AG04449 (cell line): ENCODE data around the gene DISP3.

ENCODE experiments used
- CTCF ChIA-PET: fragments of 350-600 bp; formaldehyde crosslinking; extraction: SDS; loops from one replicate; lab custom pipeline; 2021; ENCODE audit warnings: antibody characterized with exemption; lab: Yijun Ruan, JAX
- POLR2A ChIA-PET: fragments of 400-600, 350-600 bp; formaldehyde crosslinking; extraction: SDS; loops from one replicate; lab custom pipeline; 2020; ENCODE audit warnings: antibody characterized with exemption, inconsistent platforms; lab: Yijun Ruan, JAX
- DNase-seq: peaks from one replicate; pipeline ENCODE4 v3.0.0-alpha.2; 2010; ENCODE audit warnings: low read depth, low spot score
- H3K4me3 ChIP-seq: 2 replicates; pipeline ENCODE4 v1.5.1; 2011; ENCODE audit warnings: low read depth, mild to moderate bottlenecking, control low read depth, low read length
- TF ChIP-seq, protein P1 (sequence below): IDR thresholded peaks from one replicate; pipeline ENCODE4 v1.5.1; 2011; ENCODE audit warnings: mild to moderate bottlenecking, moderate library complexity, low read length, control low read depth, inconsistent platforms; ENCODE audit not compliant: insufficient read depth; ENCODE audit errors: missing control alignments

Gene DISP3

DNA sequence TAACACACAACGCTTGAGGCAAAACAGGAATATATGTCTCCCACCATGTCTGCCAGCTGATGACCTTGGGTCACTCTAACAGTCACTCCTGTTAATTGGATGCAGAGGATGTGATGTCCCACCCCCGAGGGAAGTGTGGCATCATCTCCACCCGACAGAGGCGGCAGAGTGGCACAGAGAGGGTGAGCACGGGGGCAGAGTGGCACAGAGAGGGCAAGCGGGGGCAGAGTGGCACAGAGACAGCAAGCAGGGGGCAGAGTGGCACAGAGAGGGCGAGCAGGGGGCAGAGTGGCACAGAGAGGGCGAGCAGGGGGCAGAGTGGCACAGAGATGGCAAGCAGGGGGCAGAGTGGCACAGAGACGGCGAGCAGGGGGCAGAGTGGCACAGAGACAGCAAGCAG, 44.3 kb downstream of the DISP3 start:
- CTCF ChIA-PET = no interaction called here
- POLR2A ChIA-PET = no interaction called here
- no peak overlapping the region for H3K4me3 ChIP-seq
- DNase-seq = no peak
- TF ChIP-seq, protein P1, sequence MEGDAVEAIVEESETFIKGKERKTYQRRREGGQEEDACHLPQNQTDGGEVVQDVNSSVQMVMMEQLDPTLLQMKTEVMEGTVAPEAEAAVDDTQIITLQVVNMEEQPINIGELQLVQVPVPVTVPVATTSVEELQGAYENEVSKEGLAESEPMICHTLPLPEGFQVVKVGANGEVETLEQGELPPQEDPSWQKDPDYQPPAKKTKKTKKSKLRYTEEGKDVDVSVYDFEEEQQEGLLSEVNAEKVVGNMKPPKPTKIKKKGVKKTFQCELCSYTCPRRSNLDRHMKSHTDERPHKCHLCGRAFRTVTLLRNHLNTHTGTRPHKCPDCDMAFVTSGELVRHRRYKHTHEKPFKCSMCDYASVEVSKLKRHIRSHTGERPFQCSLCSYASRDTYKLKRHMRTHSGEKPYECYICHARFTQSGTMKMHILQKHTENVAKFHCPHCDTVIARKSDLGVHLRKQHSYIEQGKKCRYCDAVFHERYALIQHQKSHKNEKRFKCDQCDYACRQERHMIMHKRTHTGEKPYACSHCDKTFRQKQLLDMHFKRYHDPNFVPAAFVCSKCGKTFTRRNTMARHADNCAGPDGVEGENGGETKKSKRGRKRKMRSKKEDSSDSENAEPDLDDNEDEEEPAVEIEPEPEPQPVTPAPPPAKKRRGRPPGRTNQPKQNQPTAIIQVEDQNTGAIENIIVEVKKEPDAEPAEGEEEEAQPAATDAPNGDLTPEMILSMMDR = no peak

DNA sequence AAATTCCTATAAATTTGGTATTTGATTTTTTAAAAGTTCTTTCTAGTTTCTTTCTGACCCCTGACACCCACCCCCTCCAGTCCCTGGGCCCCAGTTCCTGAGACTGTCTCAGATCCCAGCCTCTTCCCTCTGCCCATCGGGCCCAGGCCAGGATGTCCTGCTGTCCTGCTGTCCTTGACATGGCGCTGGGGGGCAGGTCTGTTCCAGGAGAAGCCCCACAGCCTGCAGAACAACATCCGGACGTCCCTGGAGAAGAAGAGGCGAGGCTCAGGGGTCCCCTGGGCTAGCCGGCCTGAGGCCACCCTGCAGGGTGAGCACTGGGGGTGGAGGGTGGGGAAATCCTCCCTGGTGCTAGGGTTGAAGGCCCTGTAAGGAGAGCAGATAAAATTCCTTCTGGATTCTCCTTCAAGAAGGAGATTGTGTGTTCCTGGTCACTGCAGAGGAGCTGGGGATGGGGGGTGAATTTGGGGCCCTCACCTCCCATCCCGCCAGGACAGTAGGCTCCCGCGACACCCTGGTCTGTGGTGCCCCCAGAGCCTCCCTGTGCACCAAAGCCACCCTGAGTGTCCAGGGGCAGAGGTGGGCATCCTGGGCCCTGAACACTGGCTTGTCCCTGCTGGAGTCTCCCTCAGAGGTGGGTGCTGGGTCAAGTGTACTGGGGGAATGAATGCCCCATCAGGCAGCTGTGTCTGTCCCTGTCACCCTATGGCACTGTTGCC, 45.0 kb downstream of the DISP3 start:
- POLR2A ChIA-PET = no interaction called here
- CTCF ChIA-PET = no interaction called here
- DNase-seq = no peak
- TF ChIP-seq, protein P1 = no peak
- H3K4me3 ChIP-seq = no peak overlapping the region

DNA sequence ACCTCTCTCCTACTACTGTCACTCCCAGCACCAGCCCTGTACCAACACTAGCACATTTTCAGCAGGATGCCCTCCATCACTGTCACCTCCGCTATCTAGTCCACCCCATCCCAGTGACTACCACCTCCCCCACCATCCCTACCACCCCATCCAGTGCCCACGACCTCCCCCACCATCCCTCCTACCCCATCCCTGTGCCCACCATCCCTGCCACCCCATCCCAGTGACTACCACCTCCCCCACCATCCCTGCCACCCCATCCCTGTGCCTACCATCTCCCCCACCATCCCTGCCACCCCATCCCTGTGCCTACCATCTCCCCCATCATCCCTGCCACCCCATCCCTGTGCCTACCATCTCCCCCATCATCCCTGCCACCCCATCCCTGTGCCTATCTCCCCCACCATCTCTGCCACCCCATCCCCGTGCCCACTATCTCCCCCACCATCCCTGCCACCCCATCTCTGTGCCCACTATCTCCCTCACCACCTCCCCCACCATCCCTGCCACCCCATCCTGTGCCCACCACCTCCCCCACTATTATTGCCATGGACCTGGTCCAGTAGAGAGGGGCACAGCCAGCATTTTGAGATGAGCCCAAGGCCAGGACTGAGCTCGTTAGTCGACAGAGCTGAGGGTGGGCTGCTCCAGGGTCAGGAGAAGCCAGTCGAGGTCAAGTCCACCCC, 45.7 kb downstream of the DISP3 start:
- TF ChIP-seq, protein P1 = no peak
- ChIA-PET POLR2A (no interaction called here), CTCF (no interaction called here)
- no peak overlapping the region for H3K4me3 ChIP-seq
- no peak for DNase-seq

DNA sequence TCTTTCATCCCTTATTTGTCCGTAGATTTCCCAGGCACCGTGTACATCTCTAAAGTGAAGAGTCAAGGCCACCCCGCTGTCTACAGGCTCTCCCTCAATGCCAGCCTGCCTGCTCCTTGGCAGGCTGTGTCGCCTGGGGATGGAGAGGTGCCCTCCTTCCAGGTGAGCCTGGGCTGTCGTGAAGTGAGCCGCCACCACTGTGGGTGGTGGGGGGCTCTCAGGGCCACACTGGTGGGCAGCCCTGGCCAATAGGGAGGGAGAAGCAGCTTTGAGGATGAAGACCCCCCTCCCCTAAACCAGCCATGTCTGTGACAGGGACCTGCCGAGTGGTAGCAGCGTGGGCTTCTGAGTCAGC, 46.2 kb downstream of the DISP3 start:
- CTCF ChIA-PET = no interaction called here
- POLR2A ChIA-PET = no interaction called here
- no peak for DNase-seq
- TF ChIP-seq, protein P1 = no peak
- H3K4me3 ChIP-seq = no peak overlapping the region

DNA sequence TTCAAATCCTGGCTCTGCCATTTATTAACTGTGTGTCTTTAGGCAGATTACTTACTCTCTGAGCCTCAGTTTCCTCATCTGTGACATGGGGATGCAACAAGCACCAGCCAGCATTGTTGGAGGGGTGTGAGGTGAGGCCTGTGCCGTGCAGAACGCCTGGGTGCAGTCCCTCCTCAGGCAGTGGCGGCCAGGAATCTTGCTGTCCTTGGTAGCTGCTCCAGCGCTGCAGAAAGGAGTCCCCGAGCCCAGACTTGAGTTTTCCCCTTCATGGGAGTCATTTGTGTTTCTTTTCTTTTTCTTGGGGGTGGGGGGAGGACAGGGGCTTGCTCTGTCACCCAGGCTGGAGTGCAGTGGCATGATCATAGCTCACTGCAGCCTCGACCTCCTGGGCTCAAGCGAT, 46.6 kb downstream of the DISP3 start:
- ChIA-PET CTCF (no interaction called here), POLR2A (no interaction called here)
- TF ChIP-seq, protein P1 = no peak
- DNase-seq = no peak
- no peak overlapping the region for H3K4me3 ChIP-seq

DNA sequence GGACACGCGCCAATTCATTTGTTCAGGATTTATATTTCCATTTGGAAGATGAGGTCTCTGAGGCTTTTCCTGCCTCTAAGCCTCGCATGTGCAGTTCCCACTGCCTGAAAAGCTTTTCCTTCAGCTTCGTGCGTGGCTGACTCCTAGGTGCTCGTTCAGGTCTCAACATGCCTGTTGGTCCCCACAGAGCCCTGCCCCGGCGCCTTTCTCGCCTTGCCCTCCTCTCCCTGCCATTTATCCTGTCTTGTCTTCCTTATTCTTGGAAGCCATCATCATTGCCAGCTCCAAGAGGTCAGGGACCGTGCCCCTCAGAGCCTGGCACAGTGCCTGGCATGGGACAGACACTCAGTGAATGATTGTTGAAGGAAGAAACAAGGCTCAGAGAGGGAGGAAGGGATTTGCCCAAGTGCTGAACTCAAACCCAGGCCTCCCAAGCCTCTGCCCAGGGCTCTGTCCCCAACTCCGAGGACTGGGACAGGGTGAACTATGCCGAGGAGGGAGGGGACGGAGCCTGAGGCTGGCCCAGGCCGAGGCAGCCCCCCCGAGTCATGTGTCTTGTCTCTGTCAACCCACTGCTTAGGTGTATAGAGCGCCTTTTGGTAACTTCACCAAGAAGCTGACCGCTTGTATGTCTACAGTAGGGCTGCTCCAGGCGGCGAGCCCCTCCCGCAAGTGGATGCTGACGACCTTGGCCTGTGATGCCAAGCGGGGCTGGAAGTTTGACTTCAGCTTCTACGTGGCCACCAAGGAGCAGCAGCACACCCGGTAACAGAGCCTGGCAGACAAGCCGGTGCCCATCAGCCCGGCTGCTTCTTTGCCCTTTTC, 47.3 kb downstream of the DISP3 start:
- ChIA-PET POLR2A (no interaction called here), CTCF (no interaction called here)
- DNase-seq = no peak
- TF ChIP-seq, protein P1 = no peak
- no peak overlapping the region for H3K4me3 ChIP-seq
